D341Med (cell line): ENCODE measurements around the gene KCNMB2.
"Not testable (repeated sequence)": the region's sequence is repeated elsewhere in the genome, so short reads cannot be mapped to it uniquely, and the experiment has no call there.

Experiments used
- DNase-seq: peaks from one replicate; pipeline ENCODE4 v3.0.0; 2012; ENCODE audit warnings: low spot score

Gene KCNMB2

GRCh38 chr3:178703268-178703975, 167.2 kb downstream of the KCNMB2 start:
- DNase-seq: no peak

GRCh38 chr3:178705925-178706324, 169.7 kb downstream of the KCNMB2 start:
- DNase-seq: no peak

- DNase-seq: no peak
Measured at GRCh38 chr3:178706411-178706810, 170.2 kb downstream of the KCNMB2 start.

- DNase-seq: no peak
Measured at GRCh38 chr3:178707311-178708031, 171.2 kb downstream of the KCNMB2 start.

GRCh38 chr3:178709051-178709450, 172.8 kb downstream of the KCNMB2 start:
- DNase-seq: no peak

GRCh38 chr3:178711753-178712152, 175.5 kb downstream of the KCNMB2 start:
- DNase-seq: no peak

GRCh38 chr3:178712247-178712646, 176.0 kb downstream of the KCNMB2 start:
- no peak for DNase-seq

- DNase-seq: no peak
Measured at GRCh38 chr3:178714925-178715832, 178.9 kb downstream of the KCNMB2 start.

GRCh38 chr3:178718995-178719635, 182.9 kb downstream of the KCNMB2 start:
- DNase-seq: no peak

- DNase-seq: no peak
Measured at GRCh38 chr3:178732824-178733223, 196.6 kb downstream of the KCNMB2 start.

GRCh38 chr3:178735032-178735674, 198.9 kb downstream of the KCNMB2 start:
- DNase-seq: no peak

- DNase-seq: no peak
Measured at GRCh38 chr3:178736300-178736699, 200.1 kb downstream of the KCNMB2 start.

- DNase-seq: no peak
Measured at GRCh38 chr3:178739720-178740119, 203.5 kb downstream of the KCNMB2 start.

GRCh38 chr3:178741020-178741419, 204.8 kb downstream of the KCNMB2 start:
- no peak for DNase-seq

GRCh38 chr3:178743297-178743696, 207.1 kb downstream of the KCNMB2 start:
- DNase-seq: no peak

GRCh38 chr3:178745861-178746655, 209.8 kb downstream of the KCNMB2 start:
- DNase-seq: not testable (repeated sequence)

- DNase-seq: no peak
Measured at GRCh38 chr3:178748874-178749273, 212.6 kb downstream of the KCNMB2 start.

GRCh38 chr3:178749471-178749870, 213.2 kb downstream of the KCNMB2 start:
- DNase-seq: no peak

GRCh38 chr3:178750639-178751300, 214.5 kb downstream of the KCNMB2 start:
- no peak for DNase-seq

- DNase-seq: no peak
Measured at GRCh38 chr3:178752843-178753242, 216.6 kb downstream of the KCNMB2 start.
